Omental fat pad (tissue), 4 donors: ENCODE data around the gene MIPEP. TPM values are rescaled to one million over a fixed set of nuclear protein-coding genes. Genes with fewer than 3 reads are reported as not detected.
A peak's percentile ranks its signal among the peaks of the same experiment; 100 is the strongest.

ENCODE experiments used
- ATAC-seq: fragments of 150-250 bp; one replicate; pipeline ENCODE4 v1.9.1; 2016; ENCODE audit warnings: mild to moderate bottlenecking, moderate library complexity; ENCODE audit not compliant: low FRiP score
- DNase-seq: peaks from one replicate; pipeline ENCODE4 v3.0.0-alpha.2; 2019; ENCODE audit warnings: low spot score
- total RNA-seq, 4 donors: library from RNA; depleted of rRNA; stranded (reverse); fragments of >200 nt; gene quantifications; one replicate each; pipeline ENCODE4 v1.1.0, GENCODE V29; 2016
- TF ChIP-seq, protein P1 (sequence below), 3 donors: fragments of 450-650 bp; IDR thresholded peaks; one replicate each; pipeline ENCODE4 v1.5.1; 2016 to 2017; ENCODE audit warnings: antibody characterized with exemption in 3 of 3, mild to moderate bottlenecking in 3 of 3, moderate library complexity in 2 of 3

Gene MIPEP
- total RNA-seq, 4 donors from 2014 or later = 9.2 to 24.6 (median 10.9) TPM

DNA sequence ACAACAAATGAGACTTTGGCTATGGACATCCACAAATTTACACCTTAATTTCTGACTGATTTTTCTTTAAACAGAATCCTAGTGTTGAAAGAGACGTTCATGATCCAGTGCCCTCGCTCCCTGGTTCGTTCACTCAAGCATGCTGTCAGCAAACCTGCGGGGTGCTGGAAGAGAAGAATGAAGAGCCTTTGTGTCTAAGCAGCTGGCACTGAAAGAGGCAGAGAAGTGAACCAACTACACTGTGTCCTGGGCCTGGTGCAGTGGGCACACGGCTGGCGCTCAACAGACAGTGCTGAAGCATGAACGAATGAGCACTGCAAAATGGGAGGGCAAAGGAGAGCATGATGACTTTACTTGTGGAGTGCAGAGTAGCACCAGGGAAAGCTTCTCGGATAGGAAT is 46.8 kb downstream of the MIPEP start:
- no peak for ATAC-seq
- no peak for DNase-seq
- TF ChIP-seq, protein P1, sequence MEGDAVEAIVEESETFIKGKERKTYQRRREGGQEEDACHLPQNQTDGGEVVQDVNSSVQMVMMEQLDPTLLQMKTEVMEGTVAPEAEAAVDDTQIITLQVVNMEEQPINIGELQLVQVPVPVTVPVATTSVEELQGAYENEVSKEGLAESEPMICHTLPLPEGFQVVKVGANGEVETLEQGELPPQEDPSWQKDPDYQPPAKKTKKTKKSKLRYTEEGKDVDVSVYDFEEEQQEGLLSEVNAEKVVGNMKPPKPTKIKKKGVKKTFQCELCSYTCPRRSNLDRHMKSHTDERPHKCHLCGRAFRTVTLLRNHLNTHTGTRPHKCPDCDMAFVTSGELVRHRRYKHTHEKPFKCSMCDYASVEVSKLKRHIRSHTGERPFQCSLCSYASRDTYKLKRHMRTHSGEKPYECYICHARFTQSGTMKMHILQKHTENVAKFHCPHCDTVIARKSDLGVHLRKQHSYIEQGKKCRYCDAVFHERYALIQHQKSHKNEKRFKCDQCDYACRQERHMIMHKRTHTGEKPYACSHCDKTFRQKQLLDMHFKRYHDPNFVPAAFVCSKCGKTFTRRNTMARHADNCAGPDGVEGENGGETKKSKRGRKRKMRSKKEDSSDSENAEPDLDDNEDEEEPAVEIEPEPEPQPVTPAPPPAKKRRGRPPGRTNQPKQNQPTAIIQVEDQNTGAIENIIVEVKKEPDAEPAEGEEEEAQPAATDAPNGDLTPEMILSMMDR (IDR thresholded peaks at IDR 0.05) = no peak

DNA sequence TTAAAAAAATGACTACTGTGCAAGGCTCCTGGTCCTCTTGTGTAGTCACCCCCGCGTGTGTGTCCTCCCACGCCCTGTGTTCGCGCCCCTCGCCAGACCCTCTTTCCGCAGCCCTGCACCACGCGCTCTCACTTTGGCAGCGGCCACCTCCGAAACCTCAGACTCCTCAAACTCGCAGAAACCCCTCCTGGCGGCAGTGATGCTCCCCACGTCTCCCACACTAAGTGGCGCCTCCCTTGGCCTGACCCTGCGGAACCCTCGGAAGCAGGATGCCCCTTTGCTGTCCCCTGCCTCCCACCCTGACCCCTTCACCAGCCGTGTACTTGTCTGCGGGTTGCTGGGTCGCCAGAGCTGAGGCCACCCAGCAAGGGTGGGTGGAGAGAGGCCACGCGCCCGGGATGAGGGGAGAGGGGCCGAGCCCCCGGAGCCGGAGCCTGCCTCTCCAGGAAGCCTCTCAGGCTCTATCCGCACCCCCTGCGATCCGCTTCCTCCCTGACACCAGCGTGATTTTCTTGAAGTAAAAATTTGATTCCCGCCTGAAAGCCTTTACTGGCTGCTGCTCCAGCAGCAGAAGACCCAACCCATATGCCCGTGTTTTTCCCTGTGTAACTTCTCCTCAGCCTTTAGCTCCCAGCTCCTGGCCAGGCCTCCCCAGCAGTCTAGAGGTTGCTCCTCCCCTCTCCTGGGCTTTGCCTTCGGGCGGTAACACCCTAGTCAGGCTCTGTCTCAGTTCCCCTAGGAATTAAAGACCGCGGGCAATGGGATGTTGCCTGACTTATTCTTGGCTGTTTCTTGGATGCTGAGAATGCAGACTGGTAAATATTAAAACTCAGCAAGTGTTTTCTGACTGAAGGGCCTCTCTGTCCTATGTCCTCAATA is 55.2 kb downstream of the MIPEP start:
- TF ChIP-seq, protein P1 (IDR thresholded peaks at IDR 0.05) = no peak
- DNase-seq (no peak), ATAC-seq (peak; percentile 41)

DNA sequence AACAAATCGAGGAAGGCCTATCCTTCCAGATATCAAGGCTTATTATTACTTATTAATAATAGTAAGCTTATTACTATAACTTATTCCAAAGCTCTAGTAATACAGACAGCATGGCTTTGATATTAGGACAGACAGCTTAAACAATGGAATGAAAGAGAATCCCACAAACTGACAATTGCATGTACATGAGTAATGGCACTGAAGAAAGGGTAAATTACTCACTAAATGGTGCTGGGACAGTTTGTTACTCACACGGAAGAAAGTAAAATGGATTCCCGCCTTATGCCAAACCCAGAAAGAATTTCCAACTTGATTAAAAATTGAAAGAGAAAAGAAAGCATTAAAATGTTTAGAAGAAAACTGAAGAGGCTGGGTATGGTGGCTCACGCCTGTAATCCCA is 60.3 kb downstream of the MIPEP start:
- ATAC-seq (no peak), DNase-seq (no peak)
- TF ChIP-seq, protein P1 (IDR thresholded peaks at IDR 0.05) = no peak

DNA sequence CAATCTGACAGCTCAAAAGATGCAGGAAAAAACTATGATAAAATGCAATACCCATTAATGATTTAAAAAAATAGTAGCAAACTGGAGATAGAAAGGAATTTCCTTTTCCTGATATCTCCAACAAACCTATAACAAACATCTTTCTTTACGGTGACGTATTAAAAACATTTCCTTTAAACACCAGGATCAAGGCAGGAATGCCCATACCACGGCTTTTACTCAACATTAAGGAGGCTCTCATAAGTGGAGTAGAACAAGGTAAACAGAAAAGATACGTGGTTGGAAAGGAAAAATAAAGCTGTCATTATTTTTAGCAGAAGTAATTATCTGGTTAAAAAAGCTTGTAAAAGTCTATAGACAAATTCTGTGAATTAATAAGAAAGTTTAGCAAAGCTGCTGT is 61.1 kb downstream of the MIPEP start:
- TF ChIP-seq, protein P1 (IDR thresholded peaks at IDR 0.05) = no peak
- DNase-seq = no peak
- no peak for ATAC-seq

DNA sequence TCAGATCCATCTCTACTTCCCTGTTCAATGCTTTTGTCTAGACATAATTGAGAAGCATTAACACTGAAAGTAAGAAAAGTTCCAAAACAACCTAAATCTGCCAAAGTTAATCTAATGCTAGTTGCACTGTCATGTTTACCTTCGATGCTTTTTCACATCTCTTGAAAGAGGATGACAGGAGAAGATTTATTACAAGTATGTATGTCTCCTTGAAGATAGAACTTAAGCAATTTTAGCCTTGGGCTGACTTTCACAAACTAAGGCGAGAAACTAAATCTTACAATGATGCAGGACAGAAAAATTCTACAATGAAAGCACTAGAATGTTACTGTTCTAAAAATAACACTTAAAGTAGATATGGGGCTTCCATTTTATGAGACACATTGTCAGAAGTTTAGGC is 64.0 kb downstream of the MIPEP start:
- DNase-seq = no peak
- ATAC-seq = no peak
- TF ChIP-seq, protein P1 (IDR thresholded peaks at IDR 0.05) = no peak

DNA sequence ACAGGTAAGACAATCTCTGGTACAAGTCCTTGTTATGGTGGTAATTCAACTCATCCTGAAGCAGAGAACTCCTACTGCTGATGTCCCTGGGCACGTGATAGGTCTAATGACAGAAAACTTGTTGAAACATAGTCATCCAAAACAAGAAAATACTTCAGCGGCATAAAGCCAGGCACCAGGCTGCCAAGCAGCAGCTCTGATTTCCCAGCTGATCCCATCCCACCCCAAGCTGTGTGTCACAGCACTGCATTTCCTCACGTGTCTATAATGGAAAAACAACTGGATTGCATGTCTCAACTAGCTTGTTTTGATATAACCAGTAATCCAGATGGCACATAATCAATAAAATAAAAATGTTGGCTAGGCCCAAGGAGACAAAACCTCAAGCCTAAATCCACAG is 64.8 kb downstream of the MIPEP start:
- ATAC-seq (no peak), DNase-seq (no peak)
- TF ChIP-seq, protein P1 (IDR thresholded peaks at IDR 0.05) = no peak

DNA sequence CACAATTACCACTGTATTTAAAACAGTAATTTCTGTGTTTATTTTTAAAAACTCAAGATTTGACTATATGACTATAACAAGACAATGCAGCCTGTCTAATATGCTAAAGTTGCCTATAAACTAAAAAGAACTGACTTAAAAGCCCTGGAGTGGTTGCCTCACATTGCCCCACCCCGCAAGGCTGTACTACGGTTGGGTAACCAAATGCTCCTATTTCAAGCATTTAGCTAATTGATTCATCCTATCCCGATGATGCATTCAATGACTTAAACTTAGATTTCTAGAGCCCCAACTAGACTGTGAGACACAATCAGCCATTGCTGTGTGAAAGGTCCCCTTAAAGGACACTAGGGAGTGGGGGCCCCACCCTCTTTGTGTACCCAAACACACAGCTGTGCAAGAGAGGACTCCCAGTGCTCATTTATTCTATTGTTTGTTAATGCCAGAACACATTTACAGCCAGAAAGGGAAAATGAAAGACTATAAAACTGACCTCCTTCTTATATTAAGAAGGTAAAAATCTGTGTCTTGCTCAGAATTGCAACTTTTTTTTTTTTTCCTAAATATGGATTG is 66.9 kb downstream of the MIPEP start:
- TF ChIP-seq, protein P1 (IDR thresholded peaks at IDR 0.05) = no peak
- DNase-seq (no peak), ATAC-seq (no peak)
